H9 (cell line): ENCODE measurements around the gene GPR180. TPM values are rescaled to one million over a fixed set of nuclear protein-coding genes. Genes with fewer than 3 reads are reported as not detected.

Experiments
- DNase-seq: peaks from one replicate; pipeline ENCODE4 v3.0.0-alpha.2; 2017
- H2AFZ ChIP-seq: one replicate; pipeline ENCODE4 v1.6.1; 2013; ENCODE audit warnings: mild to moderate bottlenecking, low read length, control low read depth, moderate library complexity
- H2AK5ac ChIP-seq: 2 replicates; pipeline ENCODE4 v1.6.1; 2013; ENCODE audit warnings: low read length, control low read depth, mixed read lengths; ENCODE audit not compliant: insufficient read length
- H2BK120ac ChIP-seq: one replicate; pipeline ENCODE4 v1.6.1; 2013; ENCODE audit warnings: low read depth, mild to moderate bottlenecking, low read length, control low read depth, inconsistent platforms; ENCODE audit not compliant: poor library complexity, severe bottlenecking
- H2BK12ac ChIP-seq: 2 replicates; pipeline ENCODE4 v1.6.1; 2013; ENCODE audit warnings: low read length, control low read depth, mixed read lengths, low read depth; ENCODE audit not compliant: insufficient read length
- H2BK15ac ChIP-seq: 2 replicates; pipeline ENCODE4 v1.6.1; 2013; ENCODE audit warnings: low read depth, low read length, control low read depth
- H2BK20ac ChIP-seq: one replicate; pipeline ENCODE4 v1.6.1; 2013; ENCODE audit warnings: low read depth, mild to moderate bottlenecking, low read length, control low read depth, inconsistent platforms; ENCODE audit not compliant: poor library complexity, severe bottlenecking
- H2BK5ac ChIP-seq: 2 replicates; pipeline ENCODE4 v1.6.1; 2013; ENCODE audit warnings: low read length, control low read depth, mixed read lengths; ENCODE audit not compliant: insufficient read length
- H3K14ac ChIP-seq: 2 replicates; pipeline ENCODE4 v1.6.1; 2013; ENCODE audit warnings: low read length, control low read depth; ENCODE audit not compliant: insufficient read depth
- H3K18ac ChIP-seq: 2 replicates; pipeline ENCODE4 v1.6.1; 2013; ENCODE audit warnings: low read depth, mild to moderate bottlenecking, mixed read lengths, low read length, control low read depth; ENCODE audit not compliant: insufficient read length
- H3K23ac ChIP-seq: 2 replicates; pipeline ENCODE4 v1.6.1; 2013; ENCODE audit warnings: low read length, control low read depth, mixed read lengths, low read depth; ENCODE audit not compliant: insufficient read length
- H3K23me2 ChIP-seq: 2 replicates; pipeline ENCODE4 v1.6.1; 2013; ENCODE audit warnings: low read depth, mild to moderate bottlenecking, mixed read lengths, low read length, control low read depth; ENCODE audit not compliant: insufficient read length, poor library complexity, severe bottlenecking
- H3K27ac ChIP-seq: 2 replicates; pipeline ENCODE4 v1.5.1; 2013; ENCODE audit warnings: low read length, control low read depth, mixed read lengths, low read depth; ENCODE audit not compliant: insufficient read length
- H3K27me3 ChIP-seq: 2 replicates; pipeline ENCODE4 v1.6.1; 2013; ENCODE audit warnings: low read length, control low read depth, inconsistent platforms; ENCODE audit not compliant: insufficient read depth
- H3K4ac ChIP-seq: 2 replicates; pipeline ENCODE4 v1.6.1; 2013; ENCODE audit warnings: low read depth, mild to moderate bottlenecking, control low read depth, inconsistent platforms, low read length, moderate library complexity
- H3K4me1 ChIP-seq: 2 replicates; pipeline ENCODE4 v1.6.1; 2013; ENCODE audit warnings: low read length, control low read depth, inconsistent platforms; ENCODE audit not compliant: insufficient read depth
- H3K4me2 ChIP-seq: 2 replicates; pipeline ENCODE4 v1.6.1; 2013; ENCODE audit warnings: low read length, control low read depth, mixed read lengths; ENCODE audit not compliant: insufficient read length, insufficient read depth
- H3K56ac ChIP-seq: 2 replicates; pipeline ENCODE4 v1.6.1; 2013; ENCODE audit warnings: low read depth, mild to moderate bottlenecking, mixed read lengths, low read length, control low read depth; ENCODE audit not compliant: insufficient read length
- H3K79me1 ChIP-seq: 2 replicates; pipeline ENCODE4 v1.6.1; 2013; ENCODE audit warnings: low read depth, mild to moderate bottlenecking, moderate library complexity, low read length, control low read depth, inconsistent platforms; ENCODE audit not compliant: insufficient read depth, poor library complexity, severe bottlenecking
- H3K79me2 ChIP-seq: 2 replicates; pipeline ENCODE4 v1.6.1; 2013; ENCODE audit warnings: low read length, control low read depth, inconsistent platforms; ENCODE audit not compliant: insufficient read depth
- H3K9ac ChIP-seq: 2 replicates; pipeline ENCODE4 v1.6.1; 2013; ENCODE audit warnings: low read length, control low read depth, mixed read lengths; ENCODE audit not compliant: insufficient read length; ENCODE audit errors: extremely low read depth
- H3K9me3 ChIP-seq: one replicate; pipeline ENCODE4 v1.6.1; 2013; ENCODE audit warnings: low read depth, low read length, inconsistent platforms; ENCODE audit not compliant: control insufficient read depth
- H3T11ph ChIP-seq: one replicate; pipeline ENCODE4 v1.6.1; 2013; ENCODE audit warnings: mild to moderate bottlenecking, low read length, control low read depth, inconsistent platforms
- H4K20me1 ChIP-seq: one replicate; pipeline ENCODE4 v1.6.1; 2013; ENCODE audit not compliant: control insufficient read depth, insufficient read length, insufficient read depth
- H4K5ac ChIP-seq: 2 replicates; pipeline ENCODE4 v1.6.1; 2013; ENCODE audit warnings: low read depth, mild to moderate bottlenecking, mixed read lengths, low read length, control low read depth; ENCODE audit not compliant: insufficient read length
- H4K8ac ChIP-seq: replicated peaks from 2 replicates; pipeline ENCODE4 v1.6.1; 2013; ENCODE audit warnings: low read length, control low read depth, mixed read lengths, low read depth; ENCODE audit not compliant: insufficient read length
- H4K91ac ChIP-seq: 2 replicates; pipeline ENCODE4 v1.6.1; 2013; ENCODE audit warnings: low read depth, mild to moderate bottlenecking, moderate library complexity, mixed read lengths, low read length, control low read depth; ENCODE audit not compliant: insufficient read length
- H3K27ac Mint-ChIP-seq, 3 experiments: 2 replicates in 2 of 3; 3 replicates in 1 of 3; pipeline ENCODE4 v1.8.0; 2020 to 2021; ENCODE audit warnings: mixed read lengths in 3 of 3, mild to moderate bottlenecking in 1 of 3, moderate library complexity in 1 of 3
- H3K27me3 Mint-ChIP-seq: 2 replicates; pipeline ENCODE4 v1.8.0; 2021; ENCODE audit warnings: low read depth, mild to moderate bottlenecking, moderate library complexity, mixed read lengths
- H3K36me3 Mint-ChIP-seq, 3 experiments: 2 replicates in 2 of 3; 3 replicates in 1 of 3; pipeline ENCODE4 v1.8.0; 2020 to 2021; ENCODE audit warnings: low read depth in 3 of 3, mixed read lengths in 3 of 3; ENCODE audit not compliant: insufficient read depth in 1 of 3
- H3K4me1 Mint-ChIP-seq, 2 experiments: 2 replicates each; pipeline ENCODE4 v1.8.0; 2020; ENCODE audit warnings: mixed read lengths in 2 of 2
- H3K4me3 Mint-ChIP-seq, 2 experiments: 2 replicates in 1 of 2; 3 replicates in 1 of 2; pipeline ENCODE4 v1.8.0; 2020 to 2021; ENCODE audit warnings: mild to moderate bottlenecking in 2 of 2, mixed read lengths in 2 of 2, moderate library complexity in 1 of 2
- H3K9me3 Mint-ChIP-seq, 2 experiments: 2 replicates in 1 of 2; 3 replicates in 1 of 2; pipeline ENCODE4 v1.8.0; 2020; ENCODE audit warnings: mild to moderate bottlenecking in 2 of 2, mixed read lengths in 2 of 2, moderate library complexity in 1 of 2
- CTCF ChIP-seq: fragments of 200-600 bp; sonication (generic); conservative IDR thresholded peaks from 3 replicates; pipeline ENCODE4 v1.8.0; 2021; ENCODE audit warnings: antibody characterized with exemption, mild to moderate bottlenecking
- WGBS: extraction: QIAGEN DNeasy Blood & Tissue Kit; methylation state at CpG from one replicate; pipeline ENCODE4 v1.1.7; 2013; ENCODE audit warnings: missing lambda C conversion rate, low lambda C conversion rate, mixed read lengths; ENCODE audit not compliant: insufficient read length; ENCODE audit errors: extremely low coverage; 5-methylcytosine and 5-hydroxymethylcytosine counted together
- total RNA-seq: library from RNA; stranded (reverse); gene quantifications from 2 replicates; pipeline ENCODE4 v1.2.1, GENCODE V29; 2021

The GPR180 gene
- total RNA-seq, 1 experiment from 2014 or later: 5.1 TPM

- WGBS: no CpG with 5 or more reads among the region's 1 CpG
- H3K4me1 ChIP-seq: no peaks in the 10 kb centered on the region
- no peak overlapping the region for H2BK12ac ChIP-seq
- H3K79me1 ChIP-seq: no peaks in the 10 kb centered on the region
- no peak overlapping the region for H3T11ph ChIP-seq
- H3K9me3 ChIP-seq: no peaks in the 10 kb centered on the region
- no peak overlapping the region for H3K27ac ChIP-seq
- H3K18ac ChIP-seq: no peak overlapping the region
- H4K20me1 ChIP-seq: no peaks in the 10 kb centered on the region
- Mint-ChIP-seq H3K4me1 (no peaks in the 10 kb centered on the region), H3K9me3 (no peaks in the 10 kb centered on the region), H3K4me3 (no peak overlapping the region), H3K27me3 (no peaks in the 10 kb centered on the region), H3K36me3 (peaks cover 31 to 66% (median 57%) of the 10 kb centered on the region in 3 experiments; a peak in 6 of 7 replicates), H3K27ac (no peak overlapping the region)
- H3K9ac ChIP-seq: no peak overlapping the region
- no peak for TF ChIP-seq CTCF
- H3K79me2 ChIP-seq: no peaks in the 10 kb centered on the region
- no peak overlapping the region for H3K56ac ChIP-seq
- no peaks in the 10 kb centered on the region for H3K27me3 ChIP-seq
- H4K5ac ChIP-seq: no peak overlapping the region
- no peak overlapping the region for H3K4me2 ChIP-seq
- H3K23ac ChIP-seq: no peak overlapping the region
- no peak overlapping the region for H3K4ac ChIP-seq
- H3K23me2 ChIP-seq: no peaks in the 10 kb centered on the region
- no peak overlapping the region for H2BK5ac ChIP-seq
- no peak overlapping the region for H2BK15ac ChIP-seq
- H2BK120ac ChIP-seq: no peak overlapping the region
- no peak overlapping the region for H3K14ac ChIP-seq
- H4K8ac ChIP-seq: no peak overlapping the region
- no peak overlapping the region for H2BK20ac ChIP-seq
- no peak overlapping the region for H2AFZ ChIP-seq
- no peak overlapping the region for H2AK5ac ChIP-seq
- no peak for DNase-seq
- no peak overlapping the region for H4K91ac ChIP-seq
These were observed 22.6 kb upstream of the GPR180 start for GRCh38 chr13:94579063-94579462.
